ENCODE data around the gene PNPLA7. TPM values are rescaled to one million over a fixed set of nuclear protein-coding genes. Genes with fewer than 3 reads are reported as not detected.
"Not testable (repeated sequence)": the region's sequence is repeated elsewhere in the genome, so short reads cannot be mapped to it uniquely, and the experiment has no call there.

PNPLA7 gene
- total RNA-seq, 2 experiments from 2014 or later: 5.6 to 7.0 TPM

DNA sequence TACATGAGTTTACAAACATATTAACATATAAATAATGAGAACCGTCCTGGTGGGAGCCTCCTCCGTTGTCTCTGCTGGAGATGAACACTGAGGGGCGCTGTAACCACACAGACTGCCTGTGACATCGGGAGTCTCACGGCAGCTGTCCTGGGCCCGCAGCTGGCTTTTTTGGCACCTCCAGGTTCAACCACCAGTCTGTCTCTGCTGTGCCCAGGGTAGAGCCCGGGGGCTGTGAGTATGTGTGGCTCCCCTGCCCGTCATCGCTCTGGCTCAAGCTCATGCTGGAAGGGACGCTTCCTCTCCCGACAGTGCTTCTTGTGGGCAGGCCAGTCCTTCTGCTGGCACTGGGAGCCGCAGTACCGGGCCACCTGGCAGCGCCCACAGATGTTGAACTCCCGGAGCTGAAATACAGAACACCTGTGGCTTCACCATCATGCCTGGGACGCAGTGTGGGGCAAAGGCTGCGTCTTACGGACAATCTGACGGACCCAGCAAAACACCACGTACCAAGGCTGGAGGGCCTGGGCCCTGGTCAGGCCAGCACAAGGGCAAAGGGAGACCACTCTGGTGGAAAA lies 32.2 kb upstream of the PNPLA7 start:
- no peak for DNase-seq
- Mint-ChIP-seq H3K4me3 (no peak overlapping the region), H3K4me1 (peaks cover 7% of the 10 kb centered on the region), H3K9me3 (no peaks in the 10 kb centered on the region), H3K27me3 (no peaks in the 10 kb centered on the region), H3K36me3 (peaks cover 2% of the 10 kb centered on the region), H3K27ac (no peak overlapping the region)
- no peak for ATAC-seq (ENCODE audit: low read depth)
- POLR2A ChIA-PET: no interaction called here

GRCh38 chr9:137581361-137582285 lies 31.4 kb upstream of the PNPLA7 start:
- DNase-seq (no peak), ATAC-seq (ENCODE audit: low read depth) (no peak)
- Mint-ChIP-seq H3K27ac (no peak overlapping the region), H3K4me3 (no peak overlapping the region), H3K9me3 (no peaks in the 10 kb centered on the region), H3K27me3 (no peaks in the 10 kb centered on the region), H3K36me3 (peaks cover 2% of the 10 kb centered on the region), H3K4me1 (peaks cover 14% of the 10 kb centered on the region)
- POLR2A ChIA-PET: no interaction called here

DNA sequence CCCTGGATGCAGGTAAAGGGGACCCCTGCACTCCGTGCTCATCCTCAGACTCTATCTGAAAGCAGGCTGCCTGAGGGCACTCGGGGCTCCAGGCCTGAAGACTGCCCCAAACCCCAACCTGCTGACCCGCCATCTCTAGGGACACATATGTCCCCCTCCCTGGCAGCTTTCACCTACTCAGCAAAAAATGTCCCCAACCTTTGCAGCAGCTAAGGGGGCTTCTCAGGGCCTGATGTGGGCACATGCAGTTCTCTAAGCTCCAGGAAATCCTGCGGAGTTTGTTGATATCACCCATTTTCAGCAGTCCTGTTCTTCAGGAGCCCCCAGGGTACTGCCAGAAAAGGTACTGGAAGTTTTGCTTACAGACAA lies 30.7 kb upstream of the PNPLA7 start:
- H3K4me3 Mint-ChIP-seq: no peak overlapping the region
- peaks cover 19% of the 10 kb centered on the region for H3K4me1 Mint-ChIP-seq

GRCh38 chr9:137580209-137580953 lies 30.2 kb upstream of the PNPLA7 start:
- H3K9me3 Mint-ChIP-seq: no peaks in the 10 kb centered on the region
- H3K4me1 Mint-ChIP-seq: peaks cover 23% of the 10 kb centered on the region
- H3K27ac Mint-ChIP-seq: no peak overlapping the region
- DNase-seq (no peak), ATAC-seq (ENCODE audit: low read depth) (no peak)
- no peaks in the 10 kb centered on the region for H3K36me3 Mint-ChIP-seq
- H3K4me3 Mint-ChIP-seq: no peak overlapping the region
- no peaks in the 10 kb centered on the region for H3K27me3 Mint-ChIP-seq
- POLR2A ChIA-PET: no interaction called here

More for the DNA sequence above, 30.7 kb upstream of the PNPLA7 start:
- ATAC-seq (ENCODE audit: low read depth) (no peak), DNase-seq (no peak)
- Mint-ChIP-seq H3K27ac (no peak overlapping the region), H3K36me3 (peaks cover under 1% of the 10 kb centered on the region), H3K27me3 (no peaks in the 10 kb centered on the region), H3K9me3 (no peaks in the 10 kb centered on the region)
- POLR2A ChIA-PET: no interaction called here

DNA sequence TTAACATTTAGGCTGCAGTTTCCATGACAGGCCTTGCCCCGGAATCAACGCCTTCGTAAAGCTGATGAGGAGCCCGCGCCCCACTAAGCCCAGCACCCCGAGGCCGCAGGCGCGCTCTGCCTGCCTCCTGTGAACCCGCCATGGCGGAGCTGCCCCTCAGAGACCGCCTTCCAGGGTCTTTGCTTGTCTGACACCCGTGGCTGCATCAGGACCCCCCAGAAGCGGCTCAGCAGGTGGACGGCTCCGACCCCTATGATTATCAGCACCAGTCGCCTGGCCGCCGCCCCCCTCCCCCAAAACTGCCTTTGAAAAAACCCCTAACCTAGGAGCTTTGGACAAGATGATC lies 29.0 kb upstream of the PNPLA7 start:
- POLR2A ChIA-PET: interaction anchor here (1.4 kb wide), 1 partner anchor 26 kb away, joined by 3 read pairs; the partner anchor contains the start of gene ARRDC1

DNA sequence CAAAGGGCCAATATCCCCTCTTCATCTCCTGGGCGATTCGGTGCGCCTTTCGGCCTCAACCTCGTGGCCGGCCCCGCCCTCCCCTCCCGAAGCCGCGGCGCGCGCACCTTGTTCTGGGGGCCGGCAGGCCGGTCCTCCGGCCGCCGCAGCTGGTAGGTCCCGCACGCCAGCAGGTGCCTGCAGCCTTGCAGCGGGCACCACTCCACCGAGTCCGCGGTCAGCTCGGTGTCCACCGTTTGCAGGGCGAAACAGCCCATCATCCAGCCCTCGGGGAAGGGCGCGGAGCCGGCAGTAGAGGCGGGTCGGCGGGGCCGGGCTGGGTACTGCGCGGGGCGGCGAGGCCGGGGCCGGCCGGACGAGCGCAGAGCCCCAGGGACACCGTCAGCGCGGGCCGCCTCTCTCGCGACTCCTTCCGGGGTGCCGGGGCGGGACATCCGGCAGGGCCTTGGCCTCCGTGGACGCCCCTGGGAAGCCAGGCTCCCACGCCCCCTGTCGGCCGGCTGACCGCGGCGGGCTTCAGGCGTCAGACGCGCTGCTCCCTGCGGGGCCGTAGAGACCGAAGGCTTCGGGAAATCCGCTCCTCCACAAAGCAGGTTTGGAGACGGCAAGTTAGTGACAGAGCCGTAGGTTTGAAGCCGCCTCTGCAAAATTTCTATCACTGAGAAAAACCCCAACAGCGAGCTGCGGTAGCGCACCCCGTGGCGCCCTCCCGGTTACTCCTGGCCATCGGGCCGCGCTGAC lies 28.5 kb upstream of the PNPLA7 start, which contains the start of gene DPH7:
Gene DPH7, minus strand, starts transcription at position 408 of the 741 bp plus-strand sequence. Its CDS starts 148 bp downstream, at position 260.
- DNase-seq: peak; percentile 99
- Mint-ChIP-seq H3K9me3 (no peaks in the 10 kb centered on the region), H3K27me3 (no peaks in the 10 kb centered on the region), H3K36me3 (peaks cover 1% of the 10 kb centered on the region), H3K4me3 (peak within 1 kb of the TSS; percentile 85), H3K27ac (peak within 1 kb of the TSS; percentile 56), H3K4me1 (peaks cover 23% of the 10 kb centered on the region)
- peak; percentile 99 for ATAC-seq (ENCODE audit: low read depth)
- POLR2A ChIA-PET: interaction anchor here (1.4 kb wide), 1 partner anchor 26 kb away, joined by 3 read pairs; the partner anchor contains the start of gene ARRDC1

More for the DNA sequence above, 29.0 kb upstream of the PNPLA7 start:
- Mint-ChIP-seq H3K27ac (peak overlapping the region; percentile 48), H3K4me3 (peak overlapping the region; percentile 85), H3K4me1 (peaks cover 23% of the 10 kb centered on the region), H3K36me3 (peaks cover 1% of the 10 kb centered on the region), H3K27me3 (no peaks in the 10 kb centered on the region), H3K9me3 (no peaks in the 10 kb centered on the region)
- DNase-seq: no peak
- ATAC-seq (ENCODE audit: low read depth): no peak

GRCh38 chr9:137575716-137576411 lies 25.7 kb upstream of the PNPLA7 start:
- H3K27ac Mint-ChIP-seq: peak overlapping the region; percentile 16
- H3K4me1 Mint-ChIP-seq: peaks cover 25% of the 10 kb centered on the region
- ATAC-seq (ENCODE audit: low read depth) (no peak), DNase-seq (no peak)
- no peaks in the 10 kb centered on the region for H3K27me3 Mint-ChIP-seq
- H3K9me3 Mint-ChIP-seq: no peaks in the 10 kb centered on the region
- H3K36me3 Mint-ChIP-seq: peaks cover 8% of the 10 kb centered on the region
- H3K4me3 Mint-ChIP-seq: peak overlapping the region; percentile 22
- POLR2A ChIA-PET: no interaction called here

DNA sequence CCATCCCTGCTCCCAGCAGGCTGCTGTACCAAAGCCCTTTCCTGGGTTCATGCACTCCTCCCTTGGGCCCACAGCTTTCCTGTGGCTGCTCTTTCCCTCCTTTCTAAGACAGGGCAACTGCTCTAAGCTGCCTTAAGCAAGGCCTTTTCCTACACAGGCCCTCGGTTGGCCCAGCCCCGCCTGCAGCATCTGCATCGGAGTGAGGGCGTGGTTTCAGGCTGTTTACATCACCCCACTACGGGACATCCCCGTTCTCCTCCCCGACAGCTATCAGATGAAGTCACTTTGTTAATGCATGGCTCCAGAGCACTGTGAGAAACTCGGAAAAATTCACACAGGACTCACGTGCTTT lies 25.1 kb upstream of the PNPLA7 start:
- ATAC-seq (ENCODE audit: low read depth): no peak
- Mint-ChIP-seq H3K36me3 (peaks cover 13% of the 10 kb centered on the region), H3K4me1 (peaks cover 29% of the 10 kb centered on the region), H3K4me3 (no peak overlapping the region), H3K9me3 (no peaks in the 10 kb centered on the region), H3K27ac (no peak overlapping the region), H3K27me3 (no peaks in the 10 kb centered on the region)
- POLR2A ChIA-PET: no interaction called here
- no peak for DNase-seq

DNA sequence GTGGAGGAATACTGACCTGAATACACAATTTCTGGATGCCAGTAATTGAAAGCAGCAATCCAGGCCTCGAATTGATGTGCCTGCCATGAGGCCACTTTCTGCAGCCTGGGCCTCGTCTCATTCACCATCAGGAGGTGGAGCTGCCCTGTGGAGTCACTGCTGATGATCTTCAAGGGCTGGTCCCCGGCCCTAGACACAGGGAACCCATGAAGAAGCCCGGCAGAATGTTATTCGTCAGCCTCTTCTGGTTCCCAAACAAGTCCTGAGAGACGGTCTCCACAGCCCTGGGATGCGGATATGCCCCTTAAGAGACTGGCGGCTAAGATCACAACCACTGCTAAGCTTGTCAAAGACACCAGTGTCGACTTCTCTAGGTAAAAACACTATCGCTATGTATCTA lies 24.0 kb upstream of the PNPLA7 start:
- Mint-ChIP-seq H3K4me1 (peaks cover 29% of the 10 kb centered on the region), H3K9me3 (no peaks in the 10 kb centered on the region)
- DNase-seq: no peak

GRCh38 chr9:137570566-137570965 lies 20.4 kb upstream of the PNPLA7 start:
- no peak overlapping the region for H3K27ac Mint-ChIP-seq
- ATAC-seq (ENCODE audit: low read depth): no peak
- DNase-seq: no peak
- H3K36me3 Mint-ChIP-seq: peaks cover 19% of the 10 kb centered on the region
- H3K9me3 Mint-ChIP-seq: no peaks in the 10 kb centered on the region
- H3K4me1 Mint-ChIP-seq: peaks cover 12% of the 10 kb centered on the region
- POLR2A ChIA-PET: no interaction called here
- no peaks in the 10 kb centered on the region for H3K27me3 Mint-ChIP-seq
- H3K4me3 Mint-ChIP-seq: no peak overlapping the region

More for the DNA sequence above, 24.0 kb upstream of the PNPLA7 start:
- Mint-ChIP-seq H3K27ac (no peak overlapping the region), H3K27me3 (no peaks in the 10 kb centered on the region), H3K4me3 (no peak overlapping the region), H3K36me3 (peaks cover 17% of the 10 kb centered on the region)
- POLR2A ChIA-PET: no interaction called here
- no peak for ATAC-seq (ENCODE audit: low read depth)

DNA sequence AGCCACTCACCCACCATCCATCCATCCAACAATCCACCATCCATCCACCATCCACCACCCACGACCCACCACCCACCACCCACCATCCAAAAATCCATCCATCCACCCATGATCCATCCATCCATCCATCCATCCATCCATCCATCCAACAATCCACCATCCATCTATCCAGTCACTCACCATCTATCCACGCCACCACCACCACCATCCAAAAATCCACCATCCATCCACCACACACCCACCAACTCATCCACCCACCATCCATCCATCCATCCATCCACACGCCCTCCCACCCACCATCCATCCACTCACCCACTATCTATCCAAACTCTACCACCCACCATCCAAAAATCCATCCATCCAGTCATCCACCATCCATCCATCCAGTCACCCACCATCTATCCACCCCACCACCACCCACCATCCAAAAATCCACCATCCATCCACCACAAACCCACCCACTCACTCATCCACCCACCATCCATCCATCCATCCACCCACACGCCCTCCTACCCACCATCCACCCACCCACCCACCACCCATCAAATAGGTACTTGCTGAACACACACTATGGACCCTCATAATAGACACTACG lies 19.5 kb upstream of the PNPLA7 start:
- POLR2A ChIA-PET: no interaction called here
- no peaks in the 10 kb centered on the region for H3K27me3 Mint-ChIP-seq

DNA sequence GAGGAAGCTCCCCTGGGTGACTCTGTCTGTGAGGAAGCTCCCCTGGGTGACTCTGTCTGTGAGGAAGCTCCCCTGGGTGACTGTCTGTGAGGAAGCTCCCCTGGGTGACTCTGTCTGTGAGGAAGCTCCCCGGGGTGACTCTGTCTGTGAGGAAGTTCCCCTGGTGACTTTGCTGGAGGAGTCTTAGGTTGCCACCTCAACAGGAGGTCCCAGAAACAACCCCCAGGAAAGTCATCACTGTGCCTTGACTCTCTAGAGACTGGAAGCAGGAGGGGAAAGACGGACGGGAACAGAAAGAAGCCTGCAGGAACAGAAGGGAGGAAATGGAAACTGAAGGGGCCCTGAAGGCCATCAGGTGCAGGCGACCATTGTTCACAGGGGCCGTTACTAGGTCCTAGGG lies 18.2 kb upstream of the PNPLA7 start:
- POLR2A ChIA-PET; ATAC-seq (ENCODE audit: low read depth); H3K27ac Mint-ChIP-seq; H3K9me3 Mint-ChIP-seq; H3K4me3 Mint-ChIP-seq; H3K27me3 Mint-ChIP-seq; DNase-seq: not testable (repeated sequence)
- Mint-ChIP-seq H3K4me1 (peaks cover 16% of the 10 kb centered on the region), H3K36me3 (peaks cover 24% of the 10 kb centered on the region)

More for the DNA sequence above, 19.5 kb upstream of the PNPLA7 start:
- H3K4me1 Mint-ChIP-seq: peaks cover 11% of the 10 kb centered on the region
- no peaks in the 10 kb centered on the region for H3K9me3 Mint-ChIP-seq
- H3K27ac Mint-ChIP-seq: no peak overlapping the region
- H3K4me3 Mint-ChIP-seq: no peak overlapping the region
- DNase-seq (no peak), ATAC-seq (ENCODE audit: low read depth) (no peak)
- H3K36me3 Mint-ChIP-seq: peaks cover 17% of the 10 kb centered on the region
